GM06990 (cell line): Measurements from ENCODE around the gene IGSF10.

ENCODE experiments used
- DNase-seq: peaks from one replicate; pipeline ENCODE4 v3.0.0-alpha.2; 2011; ENCODE audit not compliant: insufficient read length; ENCODE audit errors: extremely low read depth
- H3K27me3 ChIP-seq: replicated peaks from 2 replicates; pipeline ENCODE4 v1.6.0; 2011; ENCODE audit warnings: low read length; ENCODE audit not compliant: control insufficient read depth, insufficient read depth
- H3K36me3 ChIP-seq: 2 replicates; pipeline ENCODE4 v1.5.1; 2011; ENCODE audit warnings: low read length; ENCODE audit not compliant: control insufficient read depth, insufficient read depth
- H3K4me3 ChIP-seq: replicated peaks from 2 replicates; pipeline ENCODE4 v1.5.1; 2011; ENCODE audit warnings: low read depth, mild to moderate bottlenecking, control low read depth, low read length
- CTCF ChIP-seq: IDR thresholded peaks from 2 replicates; pipeline ENCODE4 v1.5.1; 2011; ENCODE audit warnings: low read length, control low read depth, mild to moderate bottlenecking, inconsistent platforms; ENCODE audit not compliant: insufficient read depth, poor library complexity, severe bottlenecking

IGSF10 gene

GRCh38 chr3:151426341-151426657 lies 34.6 kb downstream of the IGSF10 start:
- no peaks in the 10 kb centered on the region for H3K27me3 ChIP-seq
- H3K36me3 ChIP-seq: no peaks in the 10 kb centered on the region
- TF ChIP-seq CTCF: no peak
- DNase-seq: peak; percentile 21
- H3K4me3 ChIP-seq: no peak overlapping the region

GRCh38 chr3:151425627-151426340 lies 35.1 kb downstream of the IGSF10 start:
- no peak for DNase-seq
- no peaks in the 10 kb centered on the region for H3K27me3 ChIP-seq
- TF ChIP-seq CTCF: peak; percentile 45
- H3K36me3 ChIP-seq: no peaks in the 10 kb centered on the region
- H3K4me3 ChIP-seq: no peak overlapping the region

- H3K27me3 ChIP-seq: no peaks in the 10 kb centered on the region
- H3K36me3 ChIP-seq: no peaks in the 10 kb centered on the region
- TF ChIP-seq CTCF: no peak
- H3K4me3 ChIP-seq: no peak overlapping the region
- DNase-seq: no peak
Measured at GRCh38 chr3:151423091-151423490, 37.8 kb downstream of the IGSF10 start.

GRCh38 chr3:151421938-151422337 lies 38.9 kb downstream of the IGSF10 start:
- no peak for DNase-seq
- TF ChIP-seq CTCF: peak; percentile 14
- H3K4me3 ChIP-seq: no peak overlapping the region
- H3K27me3 ChIP-seq: no peaks in the 10 kb centered on the region
- H3K36me3 ChIP-seq: no peaks in the 10 kb centered on the region

GRCh38 chr3:151419806-151420205 lies 41.1 kb downstream of the IGSF10 start:
- no peak for DNase-seq
- Histone ChIP-seq H3K27me3 (no peaks in the 10 kb centered on the region), H3K4me3 (no peak overlapping the region), H3K36me3 (no peaks in the 10 kb centered on the region)
- no peak for TF ChIP-seq CTCF

GRCh38 chr3:151415289-151415688 lies 45.6 kb downstream of the IGSF10 start:
- H3K4me3 ChIP-seq: no peak overlapping the region
- DNase-seq: no peak
- TF ChIP-seq CTCF: no peak

More at GRCh38 chr3:151415289-151415688, 45.6 kb downstream of the IGSF10 start:
- Histone ChIP-seq H3K36me3 (no peaks in the 10 kb centered on the region), H3K27me3 (no peaks in the 10 kb centered on the region)
